H9 (cell line): ENCODE results near the gene PPFIA4. TPM values are rescaled to one million over a fixed set of nuclear protein-coding genes. Genes with fewer than 3 reads are reported as not detected.

Experiments used
- DNase-seq: peaks from one replicate; pipeline ENCODE4 v3.0.0-alpha.2; 2017
- H2AFZ ChIP-seq: one replicate; pipeline ENCODE4 v1.6.1; 2013; ENCODE audit warnings: mild to moderate bottlenecking, low read length, control low read depth, moderate library complexity
- H2AK5ac ChIP-seq: 2 replicates; pipeline ENCODE4 v1.6.1; 2013; ENCODE audit warnings: low read length, control low read depth, mixed read lengths; ENCODE audit not compliant: insufficient read length
- H2BK120ac ChIP-seq: one replicate; pipeline ENCODE4 v1.6.1; 2013; ENCODE audit warnings: low read depth, mild to moderate bottlenecking, low read length, control low read depth, inconsistent platforms; ENCODE audit not compliant: poor library complexity, severe bottlenecking
- H2BK12ac ChIP-seq: 2 replicates; pipeline ENCODE4 v1.6.1; 2013; ENCODE audit warnings: low read length, control low read depth, mixed read lengths, low read depth; ENCODE audit not compliant: insufficient read length
- H2BK15ac ChIP-seq: 2 replicates; pipeline ENCODE4 v1.6.1; 2013; ENCODE audit warnings: low read depth, low read length, control low read depth
- H2BK20ac ChIP-seq: one replicate; pipeline ENCODE4 v1.6.1; 2013; ENCODE audit warnings: low read depth, mild to moderate bottlenecking, low read length, control low read depth, inconsistent platforms; ENCODE audit not compliant: poor library complexity, severe bottlenecking
- H2BK5ac ChIP-seq: 2 replicates; pipeline ENCODE4 v1.6.1; 2013; ENCODE audit warnings: low read length, control low read depth, mixed read lengths; ENCODE audit not compliant: insufficient read length
- H3K14ac ChIP-seq: 2 replicates; pipeline ENCODE4 v1.6.1; 2013; ENCODE audit warnings: low read length, control low read depth; ENCODE audit not compliant: insufficient read depth
- H3K18ac ChIP-seq: 2 replicates; pipeline ENCODE4 v1.6.1; 2013; ENCODE audit warnings: low read depth, mild to moderate bottlenecking, mixed read lengths, low read length, control low read depth; ENCODE audit not compliant: insufficient read length
- H3K23ac ChIP-seq: 2 replicates; pipeline ENCODE4 v1.6.1; 2013; ENCODE audit warnings: low read length, control low read depth, mixed read lengths, low read depth; ENCODE audit not compliant: insufficient read length
- H3K23me2 ChIP-seq: 2 replicates; pipeline ENCODE4 v1.6.1; 2013; ENCODE audit warnings: low read depth, mild to moderate bottlenecking, mixed read lengths, low read length, control low read depth; ENCODE audit not compliant: insufficient read length, poor library complexity, severe bottlenecking
- H3K27ac ChIP-seq: 2 replicates; pipeline ENCODE4 v1.5.1; 2013; ENCODE audit warnings: low read length, control low read depth, mixed read lengths, low read depth; ENCODE audit not compliant: insufficient read length
- H3K27me3 ChIP-seq: 2 replicates; pipeline ENCODE4 v1.6.1; 2013; ENCODE audit warnings: low read length, control low read depth, inconsistent platforms; ENCODE audit not compliant: insufficient read depth
- H3K4ac ChIP-seq: 2 replicates; pipeline ENCODE4 v1.6.1; 2013; ENCODE audit warnings: low read depth, mild to moderate bottlenecking, control low read depth, inconsistent platforms, low read length, moderate library complexity
- H3K4me1 ChIP-seq: 2 replicates; pipeline ENCODE4 v1.6.1; 2013; ENCODE audit warnings: low read length, control low read depth, inconsistent platforms; ENCODE audit not compliant: insufficient read depth
- H3K4me2 ChIP-seq: 2 replicates; pipeline ENCODE4 v1.6.1; 2013; ENCODE audit warnings: low read length, control low read depth, mixed read lengths; ENCODE audit not compliant: insufficient read length, insufficient read depth
- H3K56ac ChIP-seq: 2 replicates; pipeline ENCODE4 v1.6.1; 2013; ENCODE audit warnings: low read depth, mild to moderate bottlenecking, mixed read lengths, low read length, control low read depth; ENCODE audit not compliant: insufficient read length
- H3K79me1 ChIP-seq: 2 replicates; pipeline ENCODE4 v1.6.1; 2013; ENCODE audit warnings: low read depth, mild to moderate bottlenecking, moderate library complexity, low read length, control low read depth, inconsistent platforms; ENCODE audit not compliant: insufficient read depth, poor library complexity, severe bottlenecking
- H3K79me2 ChIP-seq: 2 replicates; pipeline ENCODE4 v1.6.1; 2013; ENCODE audit warnings: low read length, control low read depth, inconsistent platforms; ENCODE audit not compliant: insufficient read depth
- H3K9ac ChIP-seq: 2 replicates; pipeline ENCODE4 v1.6.1; 2013; ENCODE audit warnings: low read length, control low read depth, mixed read lengths; ENCODE audit not compliant: insufficient read length; ENCODE audit errors: extremely low read depth
- H3K9me3 ChIP-seq: one replicate; pipeline ENCODE4 v1.6.1; 2013; ENCODE audit warnings: low read depth, low read length, inconsistent platforms; ENCODE audit not compliant: control insufficient read depth
- H3T11ph ChIP-seq: one replicate; pipeline ENCODE4 v1.6.1; 2013; ENCODE audit warnings: mild to moderate bottlenecking, low read length, control low read depth, inconsistent platforms
- H4K20me1 ChIP-seq: one replicate; pipeline ENCODE4 v1.6.1; 2013; ENCODE audit not compliant: control insufficient read depth, insufficient read length, insufficient read depth
- H4K5ac ChIP-seq: 2 replicates; pipeline ENCODE4 v1.6.1; 2013; ENCODE audit warnings: low read depth, mild to moderate bottlenecking, mixed read lengths, low read length, control low read depth; ENCODE audit not compliant: insufficient read length
- H4K8ac ChIP-seq: replicated peaks from 2 replicates; pipeline ENCODE4 v1.6.1; 2013; ENCODE audit warnings: low read length, control low read depth, mixed read lengths, low read depth; ENCODE audit not compliant: insufficient read length
- H4K91ac ChIP-seq: 2 replicates; pipeline ENCODE4 v1.6.1; 2013; ENCODE audit warnings: low read depth, mild to moderate bottlenecking, moderate library complexity, mixed read lengths, low read length, control low read depth; ENCODE audit not compliant: insufficient read length
- H3K27ac Mint-ChIP-seq, 3 experiments: 2 replicates in 2 of 3; 3 replicates in 1 of 3; pipeline ENCODE4 v1.8.0; 2020 to 2021; ENCODE audit warnings: mixed read lengths in 3 of 3, mild to moderate bottlenecking in 1 of 3, moderate library complexity in 1 of 3
- H3K27me3 Mint-ChIP-seq: 2 replicates; pipeline ENCODE4 v1.8.0; 2021; ENCODE audit warnings: low read depth, mild to moderate bottlenecking, moderate library complexity, mixed read lengths
- H3K36me3 Mint-ChIP-seq, 3 experiments: 2 replicates in 2 of 3; 3 replicates in 1 of 3; pipeline ENCODE4 v1.8.0; 2020 to 2021; ENCODE audit warnings: low read depth in 3 of 3, mixed read lengths in 3 of 3; ENCODE audit not compliant: insufficient read depth in 1 of 3
- H3K4me1 Mint-ChIP-seq, 2 experiments: 2 replicates each; pipeline ENCODE4 v1.8.0; 2020; ENCODE audit warnings: mixed read lengths in 2 of 2
- H3K4me3 Mint-ChIP-seq, 2 experiments: 2 replicates in 1 of 2; 3 replicates in 1 of 2; pipeline ENCODE4 v1.8.0; 2020 to 2021; ENCODE audit warnings: mild to moderate bottlenecking in 2 of 2, mixed read lengths in 2 of 2, moderate library complexity in 1 of 2
- H3K9me3 Mint-ChIP-seq, 2 experiments: 2 replicates in 1 of 2; 3 replicates in 1 of 2; pipeline ENCODE4 v1.8.0; 2020; ENCODE audit warnings: mild to moderate bottlenecking in 2 of 2, mixed read lengths in 2 of 2, moderate library complexity in 1 of 2
- WGBS: extraction: QIAGEN DNeasy Blood & Tissue Kit; methylation state at CpG from one replicate; pipeline ENCODE4 v1.1.7; 2013; ENCODE audit warnings: missing lambda C conversion rate, low lambda C conversion rate, mixed read lengths; ENCODE audit not compliant: insufficient read length; ENCODE audit errors: extremely low coverage; 5-methylcytosine and 5-hydroxymethylcytosine counted together
- total RNA-seq: library from RNA; stranded (reverse); gene quantifications from 2 replicates; pipeline ENCODE4 v1.2.1, GENCODE V29; 2021
- TF ChIP-seq, protein P1 (sequence below): fragments of 200-600 bp; sonication (generic); conservative IDR thresholded peaks from 3 replicates; pipeline ENCODE4 v1.8.0; 2021; ENCODE audit warnings: antibody characterized with exemption, mild to moderate bottlenecking

Gene PPFIA4
- total RNA-seq, 1 experiment from 2014 or later = 3.9 TPM

DNA sequence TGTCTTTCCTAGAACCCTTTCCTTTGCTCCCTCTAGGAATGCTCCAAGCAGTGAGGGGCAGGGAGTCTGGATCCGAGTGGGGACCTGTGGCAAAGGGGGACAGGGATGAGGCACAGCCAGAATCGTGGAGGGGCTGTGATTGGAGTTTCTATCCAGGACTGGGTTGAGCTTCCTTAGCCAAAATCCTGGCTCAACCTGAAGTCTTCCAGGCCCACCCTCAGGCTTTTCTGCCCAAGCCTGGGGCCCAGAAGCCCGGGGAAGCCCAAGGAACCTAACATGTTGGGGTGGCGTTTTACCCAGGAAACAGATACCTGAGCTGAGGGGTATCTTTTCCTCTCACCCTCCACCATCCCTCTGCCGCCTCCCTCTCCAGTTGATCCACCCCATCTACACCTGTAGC, 54.2 kb downstream of the PPFIA4 start:
- Histone ChIP-seq H3K79me1 (no peaks in the 10 kb centered on the region), H4K91ac (no peak overlapping the region), H3K27me3 (no peaks in the 10 kb centered on the region; the same call in 1 of the 2 replicates), H3K4me1 (peaks cover 9% of the 10 kb centered on the region), H3T11ph (no peak overlapping the region), H4K5ac (no peak overlapping the region), H3K79me2 (no peaks in the 10 kb centered on the region), H4K20me1 (no peaks in the 10 kb centered on the region), H2BK20ac (no peak overlapping the region), H3K23ac (no peak overlapping the region), H3K56ac (no peak overlapping the region), H4K8ac (no peak overlapping the region), H3K4ac (no peak overlapping the region), H3K18ac (no peak overlapping the region), H2BK15ac (no peak overlapping the region), H2BK120ac (no peak overlapping the region), H2AK5ac (no peak overlapping the region), H3K4me2 (no peak overlapping the region), H3K14ac (no peak overlapping the region), H2BK12ac (no peak overlapping the region), H3K27ac (no peak overlapping the region), H3K9me3 (no peaks in the 10 kb centered on the region), H3K9ac (no peak overlapping the region), H2AFZ (no peak overlapping the region), H3K23me2 (peaks cover 5% of the 10 kb centered on the region), H2BK5ac (no peak overlapping the region)
- Mint-ChIP-seq H3K4me3 (no peak overlapping the region), H3K4me1 (peaks cover 27 to 37% of the 10 kb centered on the region in 2 experiments), H3K27ac (peak overlapping the region in 1 of 3 experiments; percentile 37; a peak in 1 of 7 replicates), H3K27me3 (peaks cover 2% of the 10 kb centered on the region; the same call in 1 of the 2 replicates), H3K36me3 (peaks cover 0 to 4% (median 2%) of the 10 kb centered on the region in 3 experiments; a peak in 2 of 7 replicates), H3K9me3 (no peaks in the 10 kb centered on the region)
- TF ChIP-seq, protein P1, sequence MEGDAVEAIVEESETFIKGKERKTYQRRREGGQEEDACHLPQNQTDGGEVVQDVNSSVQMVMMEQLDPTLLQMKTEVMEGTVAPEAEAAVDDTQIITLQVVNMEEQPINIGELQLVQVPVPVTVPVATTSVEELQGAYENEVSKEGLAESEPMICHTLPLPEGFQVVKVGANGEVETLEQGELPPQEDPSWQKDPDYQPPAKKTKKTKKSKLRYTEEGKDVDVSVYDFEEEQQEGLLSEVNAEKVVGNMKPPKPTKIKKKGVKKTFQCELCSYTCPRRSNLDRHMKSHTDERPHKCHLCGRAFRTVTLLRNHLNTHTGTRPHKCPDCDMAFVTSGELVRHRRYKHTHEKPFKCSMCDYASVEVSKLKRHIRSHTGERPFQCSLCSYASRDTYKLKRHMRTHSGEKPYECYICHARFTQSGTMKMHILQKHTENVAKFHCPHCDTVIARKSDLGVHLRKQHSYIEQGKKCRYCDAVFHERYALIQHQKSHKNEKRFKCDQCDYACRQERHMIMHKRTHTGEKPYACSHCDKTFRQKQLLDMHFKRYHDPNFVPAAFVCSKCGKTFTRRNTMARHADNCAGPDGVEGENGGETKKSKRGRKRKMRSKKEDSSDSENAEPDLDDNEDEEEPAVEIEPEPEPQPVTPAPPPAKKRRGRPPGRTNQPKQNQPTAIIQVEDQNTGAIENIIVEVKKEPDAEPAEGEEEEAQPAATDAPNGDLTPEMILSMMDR = no peak
- WGBS = no CpG with 5 or more reads among the region's 5 CpGs
- no peak for DNase-seq
